ENCODE measurements around the gene PFN4. TPM values are rescaled to one million over a fixed set of nuclear protein-coding genes. Genes with fewer than 3 reads are reported as not detected.

PFN4 gene
- total RNA-seq, 1 experiment from 2014 or later = not detected

DNA sequence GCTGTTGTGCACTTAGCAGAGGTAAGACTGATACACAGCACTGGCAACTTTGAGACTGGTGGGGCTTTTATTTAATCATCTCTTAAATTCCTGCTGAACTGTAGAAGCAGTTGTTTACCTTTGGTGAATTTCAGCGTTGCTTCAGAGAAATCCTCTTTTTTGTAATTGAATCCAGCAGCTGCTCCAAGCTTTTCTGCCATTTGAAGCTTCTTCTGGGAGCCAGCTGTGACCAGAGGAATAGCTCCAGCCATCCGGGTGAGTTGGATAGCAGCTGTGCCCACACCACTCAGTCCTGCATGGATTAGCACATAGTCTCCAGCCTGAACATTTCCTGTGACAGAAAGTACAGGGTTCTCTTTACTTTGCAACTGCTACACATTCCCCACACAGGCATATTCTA lies 42.4 kb downstream of the PFN4 start (continued):
- TF ChIP-seq GRHL2 (CRISPR knock-in tag; IDR thresholded peaks at IDR 0.05; ENCODE audit: insufficient replicate concordance, severe bottlenecking) (no peak), FOXJ3 (CRISPR knock-in tag; IDR thresholded peaks at IDR 0.05; ENCODE audit: borderline replicate concordance) (no peak), ZNF219 (CRISPR knock-in tag; IDR thresholded peaks at IDR 0.05; ENCODE audit: borderline replicate concordance) (no peak), TEAD1 (CRISPR knock-in tag; IDR thresholded peaks at IDR 0.05) (no peak), NFE2L1 (CRISPR knock-in tag; IDR thresholded peaks at IDR 0.05) (no peak), ZNF671 (CRISPR knock-in tag; IDR thresholded peaks at IDR 0.05) (no peak), CREB1 (CRISPR knock-in tag; IDR thresholded peaks at IDR 0.05) (no peak), RORB (CRISPR knock-in tag; IDR thresholded peaks at IDR 0.05) (no peak)
- TF ChIP-seq, protein P1, sequence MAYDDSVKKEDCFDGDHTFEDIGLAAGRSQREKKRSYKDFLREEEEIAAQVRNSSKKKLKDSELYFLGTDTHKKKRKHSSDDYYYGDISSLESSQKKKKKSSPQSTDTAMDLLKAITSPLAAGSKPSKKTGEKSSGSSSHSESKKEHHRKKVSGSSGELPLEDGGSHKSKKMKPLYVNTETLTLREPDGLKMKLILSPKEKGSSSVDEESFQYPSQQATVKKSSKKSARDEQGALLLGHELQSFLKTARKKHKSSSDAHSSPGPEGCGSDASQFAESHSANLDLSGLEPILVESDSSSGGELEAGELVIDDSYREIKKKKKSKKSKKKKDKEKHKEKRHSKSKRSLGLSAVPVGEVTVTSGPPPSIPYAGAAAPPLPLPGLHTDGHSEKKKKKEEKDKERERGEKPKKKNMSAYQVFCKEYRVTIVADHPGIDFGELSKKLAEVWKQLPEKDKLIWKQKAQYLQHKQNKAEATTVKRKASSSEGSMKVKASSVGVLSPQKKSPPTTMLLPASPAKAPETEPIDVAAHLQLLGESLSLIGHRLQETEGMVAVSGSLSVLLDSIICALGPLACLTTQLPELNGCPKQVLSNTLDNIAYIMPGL (CRISPR knock-in tag; IDR thresholded peaks at IDR 0.05) = no peak
- TF ChIP-seq, protein P2, sequence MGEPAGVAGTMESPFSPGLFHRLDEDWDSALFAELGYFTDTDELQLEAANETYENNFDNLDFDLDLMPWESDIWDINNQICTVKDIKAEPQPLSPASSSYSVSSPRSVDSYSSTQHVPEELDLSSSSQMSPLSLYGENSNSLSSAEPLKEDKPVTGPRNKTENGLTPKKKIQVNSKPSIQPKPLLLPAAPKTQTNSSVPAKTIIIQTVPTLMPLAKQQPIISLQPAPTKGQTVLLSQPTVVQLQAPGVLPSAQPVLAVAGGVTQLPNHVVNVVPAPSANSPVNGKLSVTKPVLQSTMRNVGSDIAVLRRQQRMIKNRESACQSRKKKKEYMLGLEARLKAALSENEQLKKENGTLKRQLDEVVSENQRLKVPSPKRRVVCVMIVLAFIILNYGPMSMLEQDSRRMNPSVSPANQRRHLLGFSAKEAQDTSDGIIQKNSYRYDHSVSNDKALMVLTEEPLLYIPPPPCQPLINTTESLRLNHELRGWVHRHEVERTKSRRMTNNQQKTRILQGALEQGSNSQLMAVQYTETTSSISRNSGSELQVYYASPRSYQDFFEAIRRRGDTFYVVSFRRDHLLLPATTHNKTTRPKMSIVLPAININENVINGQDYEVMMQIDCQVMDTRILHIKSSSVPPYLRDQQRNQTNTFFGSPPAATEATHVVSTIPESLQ (CRISPR knock-in tag; IDR thresholded peaks at IDR 0.05) = no peak
- TF ChIP-seq, protein P3, sequence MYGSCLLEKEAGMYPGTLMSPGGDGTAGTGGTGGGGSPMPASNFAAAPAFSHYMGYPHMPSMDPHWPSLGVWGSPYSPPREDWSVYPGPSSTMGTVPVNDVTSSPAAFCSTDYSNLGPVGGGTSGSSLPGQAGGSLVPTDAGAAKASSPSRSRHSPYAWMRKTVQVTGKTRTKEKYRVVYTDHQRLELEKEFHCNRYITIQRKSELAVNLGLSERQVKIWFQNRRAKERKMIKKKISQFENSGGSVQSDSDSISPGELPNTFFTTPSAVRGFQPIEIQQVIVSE (CRISPR knock-in tag; IDR thresholded peaks at IDR 0.05; ENCODE audit: borderline replicate concordance) = no peak

DNA sequence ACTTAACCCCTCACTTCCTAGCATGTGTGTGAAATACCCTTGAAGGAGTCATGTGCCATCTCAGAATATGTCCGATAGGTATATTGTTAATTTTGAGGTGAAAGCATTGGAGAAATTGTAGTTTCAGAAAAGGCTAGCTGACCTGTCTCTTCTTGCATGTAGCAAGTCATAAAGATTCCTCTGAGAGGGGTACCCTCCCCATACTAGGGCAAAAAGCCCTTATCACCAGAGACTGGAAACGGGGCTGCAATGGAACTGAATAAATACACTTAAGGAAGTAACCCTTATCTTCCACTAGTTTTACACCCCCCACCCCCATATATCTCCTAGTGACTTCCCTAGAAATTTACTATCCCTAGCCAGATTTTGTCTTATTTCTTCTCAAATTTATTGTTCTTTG lies 45.3 kb downstream of the PFN4 start:
- Mint-ChIP-seq H3K27ac (peak overlapping the region; percentile 87), H3K9me3 (no peaks in the 10 kb centered on the region), H3K27me3 (ENCODE audit: low read depth) (no peaks in the 10 kb centered on the region), H3K36me3 (peaks cover 46% of the 10 kb centered on the region), H3K4me1 (peaks cover 22% of the 10 kb centered on the region), H3K4me3 (peak overlapping the region; percentile 84)
- ATAC-seq (no peak), DNase-seq (ENCODE audit: low spot score) (no peak)
- ChIA-PET POLR2A (interaction anchor here (1.1 to 1.5 kb wide), 2 partner anchors 27 to 44 kb away, joined by 3 to 10 read pairs; no protein-coding TSS in a partner anchor), CTCF (no interaction called here)
- TF ChIP-seq, protein P4, sequence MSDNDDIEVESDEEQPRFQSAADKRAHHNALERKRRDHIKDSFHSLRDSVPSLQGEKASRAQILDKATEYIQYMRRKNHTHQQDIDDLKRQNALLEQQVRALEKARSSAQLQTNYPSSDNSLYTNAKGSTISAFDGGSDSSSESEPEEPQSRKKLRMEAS (CRISPR knock-in tag; IDR thresholded peaks at IDR 0.05) = no peak
- TF ChIP-seq IRF2 (CRISPR knock-in tag; IDR thresholded peaks at IDR 0.05; ENCODE audit: borderline replicate concordance, low read depth) (no peak), PRRX2 (CRISPR knock-in tag; IDR thresholded peaks at IDR 0.05) (no peak), MXD4 (CRISPR knock-in tag; IDR thresholded peaks at IDR 0.05; ENCODE audit: borderline replicate concordance) (no peak), RORB (CRISPR knock-in tag; IDR thresholded peaks at IDR 0.05) (no peak), ATF1 (CRISPR knock-in tag; IDR thresholded peaks at IDR 0.05) (no peak), ZNF232 (CRISPR knock-in tag; IDR thresholded peaks at IDR 0.05) (no peak), TEAD1 (CRISPR knock-in tag; IDR thresholded peaks at IDR 0.05) (no peak)
- TF ChIP-seq, protein P2 (CRISPR knock-in tag; IDR thresholded peaks at IDR 0.05) = no peak
- TF ChIP-seq, protein P5, sequence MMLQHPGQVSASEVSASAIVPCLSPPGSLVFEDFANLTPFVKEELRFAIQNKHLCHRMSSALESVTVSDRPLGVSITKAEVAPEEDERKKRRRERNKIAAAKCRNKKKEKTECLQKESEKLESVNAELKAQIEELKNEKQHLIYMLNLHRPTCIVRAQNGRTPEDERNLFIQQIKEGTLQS (CRISPR knock-in tag; conservative IDR thresholded peaks at IDR 0.05) = no peak
- TF ChIP-seq, protein P6, sequence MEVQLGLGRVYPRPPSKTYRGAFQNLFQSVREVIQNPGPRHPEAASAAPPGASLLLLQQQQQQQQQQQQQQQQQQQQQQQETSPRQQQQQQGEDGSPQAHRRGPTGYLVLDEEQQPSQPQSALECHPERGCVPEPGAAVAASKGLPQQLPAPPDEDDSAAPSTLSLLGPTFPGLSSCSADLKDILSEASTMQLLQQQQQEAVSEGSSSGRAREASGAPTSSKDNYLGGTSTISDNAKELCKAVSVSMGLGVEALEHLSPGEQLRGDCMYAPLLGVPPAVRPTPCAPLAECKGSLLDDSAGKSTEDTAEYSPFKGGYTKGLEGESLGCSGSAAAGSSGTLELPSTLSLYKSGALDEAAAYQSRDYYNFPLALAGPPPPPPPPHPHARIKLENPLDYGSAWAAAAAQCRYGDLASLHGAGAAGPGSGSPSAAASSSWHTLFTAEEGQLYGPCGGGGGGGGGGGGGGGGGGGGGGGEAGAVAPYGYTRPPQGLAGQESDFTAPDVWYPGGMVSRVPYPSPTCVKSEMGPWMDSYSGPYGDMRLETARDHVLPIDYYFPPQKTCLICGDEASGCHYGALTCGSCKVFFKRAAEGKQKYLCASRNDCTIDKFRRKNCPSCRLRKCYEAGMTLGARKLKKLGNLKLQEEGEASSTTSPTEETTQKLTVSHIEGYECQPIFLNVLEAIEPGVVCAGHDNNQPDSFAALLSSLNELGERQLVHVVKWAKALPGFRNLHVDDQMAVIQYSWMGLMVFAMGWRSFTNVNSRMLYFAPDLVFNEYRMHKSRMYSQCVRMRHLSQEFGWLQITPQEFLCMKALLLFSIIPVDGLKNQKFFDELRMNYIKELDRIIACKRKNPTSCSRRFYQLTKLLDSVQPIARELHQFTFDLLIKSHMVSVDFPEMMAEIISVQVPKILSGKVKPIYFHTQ (CRISPR knock-in tag; IDR thresholded peaks at IDR 0.05) = no peak
- TF ChIP-seq, protein P7, sequence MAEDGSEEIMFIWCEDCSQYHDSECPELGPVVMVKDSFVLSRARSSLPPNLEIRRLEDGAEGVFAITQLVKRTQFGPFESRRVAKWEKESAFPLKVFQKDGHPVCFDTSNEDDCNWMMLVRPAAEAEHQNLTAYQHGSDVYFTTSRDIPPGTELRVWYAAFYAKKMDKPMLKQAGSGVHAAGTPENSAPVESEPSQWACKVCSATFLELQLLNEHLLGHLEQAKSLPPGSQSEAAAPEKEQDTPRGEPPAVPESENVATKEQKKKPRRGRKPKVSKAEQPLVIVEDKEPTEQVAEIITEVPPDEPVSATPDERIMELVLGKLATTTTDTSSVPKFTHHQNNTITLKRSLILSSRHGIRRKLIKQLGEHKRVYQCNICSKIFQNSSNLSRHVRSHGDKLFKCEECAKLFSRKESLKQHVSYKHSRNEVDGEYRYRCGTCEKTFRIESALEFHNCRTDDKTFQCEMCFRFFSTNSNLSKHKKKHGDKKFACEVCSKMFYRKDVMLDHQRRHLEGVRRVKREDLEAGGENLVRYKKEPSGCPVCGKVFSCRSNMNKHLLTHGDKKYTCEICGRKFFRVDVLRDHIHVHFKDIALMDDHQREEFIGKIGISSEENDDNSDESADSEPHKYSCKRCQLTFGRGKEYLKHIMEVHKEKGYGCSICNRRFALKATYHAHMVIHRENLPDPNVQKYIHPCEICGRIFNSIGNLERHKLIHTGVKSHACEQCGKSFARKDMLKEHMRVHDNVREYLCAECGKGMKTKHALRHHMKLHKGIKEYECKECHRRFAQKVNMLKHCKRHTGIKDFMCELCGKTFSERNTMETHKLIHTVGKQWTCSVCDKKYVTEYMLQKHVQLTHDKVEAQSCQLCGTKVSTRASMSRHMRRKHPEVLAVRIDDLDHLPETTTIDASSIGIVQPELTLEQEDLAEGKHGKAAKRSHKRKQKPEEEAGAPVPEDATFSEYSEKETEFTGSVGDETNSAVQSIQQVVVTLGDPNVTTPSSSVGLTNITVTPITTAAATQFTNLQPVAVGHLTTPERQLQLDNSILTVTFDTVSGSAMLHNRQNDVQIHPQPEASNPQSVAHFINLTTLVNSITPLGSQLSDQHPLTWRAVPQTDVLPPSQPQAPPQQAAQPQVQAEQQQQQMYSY (CRISPR knock-in tag; IDR thresholded peaks at IDR 0.05) = no peak
- TF ChIP-seq, protein P8, sequence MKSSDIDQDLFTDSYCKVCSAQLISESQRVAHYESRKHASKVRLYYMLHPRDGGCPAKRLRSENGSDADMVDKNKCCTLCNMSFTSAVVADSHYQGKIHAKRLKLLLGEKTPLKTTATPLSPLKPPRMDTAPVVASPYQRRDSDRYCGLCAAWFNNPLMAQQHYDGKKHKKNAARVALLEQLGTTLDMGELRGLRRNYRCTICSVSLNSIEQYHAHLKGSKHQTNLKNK (CRISPR knock-in tag; IDR thresholded peaks at IDR 0.05) = no peak
